Cardiac septum (tissue), 1 donor: ENCODE data around the gene FAM20B. TPM values are rescaled to one million over a fixed set of nuclear protein-coding genes. Genes with fewer than 3 reads are reported as not detected.

Experiments used
- DNase-seq: peaks from one replicate; pipeline ENCODE4 v3.0.0-alpha.2; 2020; ENCODE audit warnings: low spot score
- intact Hi-C: fragments of 100-400 bp; cut with DNase I; formaldehyde crosslinking; loops from one replicate; pipeline ENCODE4 v1.14.0; 2022
- total RNA-seq: library from RNA; stranded (reverse); fragmentation: NEBNext Ultra II Directional; extraction: Animal tissue kit (Norgen Biotek cat#: 25700); gene quantifications from one replicate; pipeline ENCODE4 v1.2.1, GENCODE V29; 2021
- donor health status: DM: no; HTN: no; CAD: no.

FAM20B gene
- total RNA-seq, 1 donor from 2014 or later, result 54.6 TPM

DNA sequence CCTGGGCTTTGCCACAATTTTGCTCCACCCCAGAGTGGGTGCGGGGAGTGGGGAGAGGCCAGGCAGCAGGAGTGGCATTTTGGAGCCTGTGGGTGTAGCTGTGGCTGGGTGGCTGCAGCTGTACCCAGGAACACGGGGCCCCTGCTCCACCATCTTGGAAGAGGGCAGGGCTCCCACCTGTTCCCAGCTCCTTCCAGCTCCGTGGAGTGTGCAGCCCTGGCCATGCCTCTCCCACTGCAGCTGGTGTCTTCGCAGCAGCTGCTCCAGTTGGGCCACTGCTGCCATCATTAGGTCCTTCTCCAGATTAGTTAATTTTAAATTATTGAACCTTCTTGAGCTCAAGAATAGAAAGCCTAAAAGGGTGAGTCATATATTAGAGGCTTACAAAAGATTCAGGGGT lies 17.6 kb downstream of the FAM20B start:
- intact Hi-C loops, result no loop called here
- DNase-seq, result no peak

DNA sequence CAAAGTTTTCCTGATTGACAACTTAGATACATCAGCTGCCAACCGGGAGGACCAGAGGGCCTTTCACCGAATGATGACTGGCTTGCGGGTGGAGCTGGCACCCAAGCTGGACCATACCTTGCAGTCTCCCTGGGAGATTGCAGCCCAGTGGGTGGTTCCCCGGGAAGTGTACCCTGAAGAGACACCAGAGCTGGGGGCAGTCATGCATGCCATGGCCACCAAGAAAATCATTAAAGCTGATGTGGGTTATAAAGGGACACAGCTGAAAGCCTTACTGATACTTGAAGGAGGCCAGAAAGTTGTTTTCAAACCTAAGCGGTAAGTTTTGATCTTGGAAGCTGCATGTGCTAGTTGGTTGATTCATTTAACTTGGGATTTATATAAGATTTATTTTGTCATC lies 18.2 kb downstream of the FAM20B start:
- DNase-seq, result no peak
- intact Hi-C loops, result no loop called here

DNA sequence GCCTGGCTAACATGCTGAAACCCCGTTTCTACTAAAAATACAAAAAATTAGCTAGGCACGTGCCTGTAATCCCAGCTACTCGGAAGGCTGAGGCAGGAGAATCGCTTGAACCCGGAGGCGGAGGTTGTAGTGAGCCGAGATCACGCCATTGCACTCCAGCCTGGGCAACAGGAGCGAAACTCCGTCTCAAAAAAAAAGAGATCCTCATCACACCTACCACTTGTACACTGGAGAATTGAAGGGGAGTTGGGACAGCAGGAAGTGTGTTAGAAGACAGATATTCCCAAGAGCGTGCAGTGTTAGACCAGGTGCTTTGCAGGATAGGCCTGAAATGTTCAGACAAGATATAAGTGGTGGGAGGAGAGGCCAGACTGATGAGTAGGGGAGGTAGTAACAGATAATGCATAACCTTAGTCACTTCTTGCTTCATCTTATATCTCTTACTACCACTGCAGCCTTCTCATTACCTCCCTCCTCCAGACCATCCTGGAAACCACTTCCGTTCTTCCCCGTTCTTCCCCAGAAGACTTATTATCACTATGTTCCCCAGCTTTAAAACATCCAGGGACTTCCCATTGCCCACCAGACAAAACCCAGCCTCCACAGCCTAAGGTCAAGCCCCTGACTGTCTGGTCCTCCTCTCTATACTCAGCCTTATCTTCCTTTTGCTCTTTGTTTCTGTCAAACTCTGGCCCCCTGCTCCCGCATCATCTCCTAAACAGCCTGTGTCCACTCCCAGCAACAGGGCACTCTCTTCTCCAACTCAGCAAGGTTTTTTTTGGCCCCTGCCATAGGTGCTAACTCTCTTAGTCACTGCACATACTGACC lies 21.3 kb downstream of the FAM20B start:
- DNase-seq, result no peak
- intact Hi-C loops, result no loop called here

DNA sequence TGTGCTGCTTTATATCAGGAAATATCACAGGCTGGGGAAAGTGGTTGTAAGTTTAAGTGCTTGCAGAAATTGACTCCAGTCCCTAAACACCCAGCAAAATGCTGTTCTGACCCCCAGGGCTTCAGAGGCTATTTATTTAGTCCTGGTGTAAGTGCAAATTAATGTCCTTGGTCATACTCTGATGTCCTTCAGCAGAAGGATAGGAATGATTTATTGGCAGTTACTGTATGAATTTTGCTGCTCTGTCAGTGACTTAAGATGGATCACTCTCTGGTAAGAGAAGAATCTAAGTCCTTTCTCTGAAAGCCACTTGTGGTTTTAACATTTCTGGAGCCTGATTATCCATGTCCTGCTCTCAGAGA lies 21.9 kb downstream of the FAM20B start:
- intact Hi-C loops, result no loop called here
- no peak for DNase-seq

DNA sequence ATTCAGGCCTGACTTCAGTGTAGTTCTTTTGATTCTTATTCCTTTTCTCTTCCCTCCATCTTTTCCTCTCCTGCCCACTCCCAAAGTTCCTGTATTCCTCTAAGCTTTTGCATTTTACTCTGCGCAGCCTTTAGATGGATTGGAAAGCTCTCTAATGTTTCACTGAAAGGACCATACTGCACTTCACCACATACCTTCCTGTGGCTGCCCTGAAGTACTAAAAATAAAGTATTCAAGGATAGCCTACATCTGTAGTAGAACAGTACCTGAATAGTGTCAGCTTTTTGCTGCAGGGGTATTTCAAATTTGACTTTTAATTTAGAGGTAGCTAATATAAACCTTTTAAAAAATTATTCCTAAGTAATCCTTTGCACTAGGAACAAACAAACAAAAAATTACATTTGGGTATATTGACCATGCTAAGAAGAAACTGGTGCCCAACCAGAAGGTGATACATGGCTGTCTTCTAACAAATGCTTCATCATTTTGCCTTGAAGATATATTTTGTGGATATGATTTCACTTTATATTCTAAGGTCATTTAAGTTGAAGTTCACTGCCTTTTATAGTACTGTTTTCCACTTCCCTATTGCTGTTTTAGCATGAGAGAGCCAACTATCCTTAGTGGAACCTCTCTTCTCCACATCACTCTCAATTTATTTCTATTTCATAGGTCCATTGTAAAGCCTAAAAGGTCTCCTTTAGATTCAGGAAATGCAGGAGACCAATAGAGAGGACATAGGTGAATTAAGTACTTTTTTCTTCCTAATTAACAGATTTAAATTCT lies 22.8 kb downstream of the FAM20B start:
- DNase-seq, result no peak
- intact Hi-C loops, result no loop called here

DNA sequence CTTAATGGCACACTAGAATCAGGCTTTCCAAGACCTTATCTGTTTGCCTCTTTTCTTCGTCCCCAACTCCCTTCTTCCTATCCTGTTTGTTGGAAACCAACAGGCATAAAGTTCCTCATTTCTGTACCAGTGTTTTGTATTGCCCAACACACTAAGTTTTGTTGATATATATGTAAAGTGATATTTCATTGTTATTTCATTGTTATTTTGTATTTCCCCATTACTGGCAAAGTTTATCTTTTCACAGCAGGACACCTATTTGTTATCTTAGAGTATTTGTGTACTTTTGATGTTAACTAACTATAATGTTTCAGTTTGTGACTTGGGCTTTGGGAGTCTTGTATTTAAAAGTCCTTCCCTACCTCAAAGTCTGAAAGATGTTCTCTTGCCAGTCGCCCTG lies 27.1 kb downstream of the FAM20B start:
- intact Hi-C loops, result no loop called here
- no peak for DNase-seq

DNA sequence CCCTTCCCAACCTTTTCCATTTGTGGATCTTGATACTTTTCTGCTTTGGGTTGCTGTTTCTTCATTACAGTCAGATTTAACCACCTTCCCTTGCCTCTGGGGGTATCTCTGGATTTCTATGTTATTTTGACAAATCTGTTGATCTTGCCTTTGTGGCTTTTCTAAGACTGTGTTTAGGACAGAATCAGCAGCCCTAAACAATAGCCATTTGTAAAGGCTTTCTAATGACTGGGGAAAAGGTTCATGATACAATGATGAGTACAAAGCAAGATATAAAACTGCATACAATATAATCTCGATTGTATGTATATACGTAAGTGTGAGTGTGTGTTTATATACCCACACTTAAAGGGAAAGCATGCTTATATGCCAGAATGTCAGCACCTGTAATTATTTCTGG lies 27.8 kb downstream of the FAM20B start:
- DNase-seq, result no peak
- intact Hi-C loops, result no loop called here

DNA sequence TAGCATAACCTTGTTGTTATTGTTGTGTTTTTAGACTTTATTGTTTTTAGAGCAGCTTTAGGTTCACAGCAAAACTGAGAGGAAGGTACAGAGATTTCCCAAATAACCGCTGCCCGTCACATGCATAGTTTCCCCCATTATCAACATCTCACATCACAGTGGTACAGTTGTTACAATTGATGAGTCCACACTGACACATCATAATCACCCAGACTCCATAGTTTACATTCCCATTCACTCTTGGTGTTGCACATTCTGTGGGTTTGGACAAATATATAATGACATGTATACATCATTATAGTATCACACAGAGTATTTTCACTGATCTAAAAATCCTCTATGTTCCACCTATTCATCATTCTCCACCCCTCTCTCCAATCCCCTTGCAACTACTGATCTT lies 30.2 kb downstream of the FAM20B start:
- intact Hi-C loops, result no loop called here
- no peak for DNase-seq

DNA sequence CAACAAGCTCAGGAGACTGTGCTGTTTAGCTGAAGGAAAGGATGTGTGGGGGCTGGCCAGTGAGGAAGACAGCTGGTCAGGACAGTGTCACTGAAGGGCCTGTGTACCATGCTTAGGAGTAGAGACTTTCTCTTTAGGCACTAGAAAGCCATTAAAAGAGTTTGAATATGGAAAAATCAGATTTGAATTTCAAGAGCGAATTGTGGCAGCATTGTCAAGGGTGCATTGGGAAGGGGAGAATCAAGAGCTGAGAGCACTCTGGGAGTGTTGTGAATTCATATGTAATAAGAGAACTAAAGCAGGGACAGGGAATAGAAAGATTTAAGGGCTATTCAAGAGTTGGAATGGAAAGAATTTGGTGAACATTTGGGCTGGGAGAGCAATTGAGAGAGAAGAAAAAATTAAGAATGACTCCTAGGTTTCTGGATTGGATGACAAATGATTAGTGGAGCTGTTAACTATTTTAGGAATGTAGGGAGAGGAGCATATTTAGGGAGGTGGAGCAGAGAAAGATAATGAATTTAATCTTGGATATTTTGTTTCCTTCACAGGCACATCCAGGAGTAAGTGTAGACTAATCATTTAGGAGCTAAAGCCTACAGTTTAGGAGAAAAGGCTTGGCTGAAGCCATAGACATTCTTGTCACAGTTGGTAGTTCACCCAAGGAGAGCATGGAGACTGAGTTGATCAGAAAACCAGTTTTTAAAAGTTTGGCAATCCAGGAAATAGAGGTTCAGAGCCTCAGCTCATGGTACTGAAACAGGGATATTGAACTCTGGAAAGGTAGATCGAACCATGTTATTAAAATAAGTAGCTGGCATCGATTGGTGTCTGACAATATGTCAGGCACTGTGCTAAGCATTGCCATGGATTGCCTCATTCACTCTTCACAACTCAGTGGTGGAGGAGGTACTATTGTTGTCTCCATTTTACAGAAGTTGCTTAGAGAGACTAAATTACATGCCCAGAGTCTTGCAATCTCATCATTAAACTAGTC lies 33.1 kb downstream of the FAM20B start:
- intact Hi-C loops, result no loop called here
- no peak for DNase-seq

DNA sequence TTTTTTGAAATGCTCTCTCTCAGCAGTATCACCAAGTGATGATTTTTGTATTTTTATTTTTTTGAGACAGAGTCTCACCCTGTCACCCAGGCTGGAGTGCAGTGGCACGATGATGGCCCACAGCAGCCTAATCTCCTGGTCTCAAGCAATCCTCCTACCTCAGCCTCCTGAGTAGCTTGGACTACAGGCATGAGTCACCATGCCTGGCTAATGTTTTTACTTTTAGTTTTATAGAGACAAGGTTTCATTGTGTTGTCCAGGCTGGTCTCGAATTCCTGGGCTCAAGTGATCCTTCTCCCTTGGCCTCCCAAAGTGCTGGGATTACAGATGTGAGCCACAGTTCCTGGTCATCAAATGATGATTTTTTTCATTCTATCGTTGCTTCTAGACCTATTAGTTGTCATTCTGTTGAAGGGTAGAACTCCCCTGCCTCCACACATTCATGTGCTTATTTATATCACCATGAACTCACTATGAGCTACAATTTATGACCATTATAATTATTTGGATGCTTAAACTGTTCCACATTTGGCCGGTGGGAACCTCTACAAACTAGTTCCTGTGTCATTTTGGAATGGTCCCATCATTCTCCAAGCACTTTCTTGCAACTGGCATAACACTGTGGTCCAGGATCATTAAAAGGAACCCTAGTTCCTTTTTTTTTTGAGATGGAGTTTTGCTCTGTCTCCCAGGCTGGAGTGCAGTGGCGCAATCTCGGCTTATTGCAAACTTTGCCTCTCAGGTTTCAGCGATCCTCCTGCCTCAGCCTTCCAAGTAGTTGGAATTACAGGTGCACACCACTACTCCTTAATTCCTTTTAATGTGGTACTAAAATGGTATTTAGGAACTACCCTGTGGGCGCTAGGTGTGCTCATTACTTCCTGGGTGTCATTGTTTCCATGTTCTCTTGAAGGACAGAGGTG lies 35.9 kb downstream of the FAM20B start:
- intact Hi-C loops, result no loop called here
- no peak for DNase-seq

DNA sequence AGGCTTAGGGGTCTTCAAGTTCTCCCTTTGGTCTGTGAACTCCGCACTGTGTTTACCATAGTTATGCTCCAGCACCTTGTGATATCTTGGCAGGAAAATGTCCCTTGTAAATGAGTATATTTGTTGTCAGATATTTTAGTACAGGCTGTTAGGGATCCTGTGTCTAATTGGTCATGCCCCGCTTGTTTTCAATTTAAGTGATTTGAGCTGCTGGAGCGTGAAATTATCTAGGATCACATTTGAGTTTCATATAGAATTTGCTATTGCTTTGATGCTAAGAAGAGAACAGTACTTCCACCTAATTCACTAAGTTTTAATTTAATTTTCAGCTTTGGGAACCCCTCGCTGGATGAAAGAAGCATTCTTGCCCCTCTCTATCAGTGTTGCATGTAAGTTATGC lies 40.8 kb downstream of the FAM20B start:
- intact Hi-C loops, result no loop called here
- no peak for DNase-seq

DNA sequence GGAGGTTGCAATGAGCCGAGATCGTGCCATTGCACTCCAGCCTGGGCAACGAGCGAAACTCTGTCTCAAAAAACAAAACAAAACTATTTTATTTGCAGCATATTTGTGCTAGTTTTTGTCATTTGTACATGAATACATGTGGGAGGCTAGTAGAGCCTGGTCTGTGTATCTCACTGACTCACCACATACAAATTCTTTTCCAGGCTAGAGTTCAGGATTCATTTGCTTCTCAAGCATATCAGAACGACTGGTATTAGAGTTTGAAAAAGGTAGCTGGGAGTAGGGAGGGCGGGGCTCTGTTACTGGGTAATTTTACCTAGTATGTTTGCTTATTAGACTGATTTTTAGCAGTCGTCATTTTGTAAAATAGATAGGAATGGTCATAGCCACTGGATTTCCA lies 51.7 kb downstream of the FAM20B start:
- intact Hi-C loops, result no loop called here

DNA sequence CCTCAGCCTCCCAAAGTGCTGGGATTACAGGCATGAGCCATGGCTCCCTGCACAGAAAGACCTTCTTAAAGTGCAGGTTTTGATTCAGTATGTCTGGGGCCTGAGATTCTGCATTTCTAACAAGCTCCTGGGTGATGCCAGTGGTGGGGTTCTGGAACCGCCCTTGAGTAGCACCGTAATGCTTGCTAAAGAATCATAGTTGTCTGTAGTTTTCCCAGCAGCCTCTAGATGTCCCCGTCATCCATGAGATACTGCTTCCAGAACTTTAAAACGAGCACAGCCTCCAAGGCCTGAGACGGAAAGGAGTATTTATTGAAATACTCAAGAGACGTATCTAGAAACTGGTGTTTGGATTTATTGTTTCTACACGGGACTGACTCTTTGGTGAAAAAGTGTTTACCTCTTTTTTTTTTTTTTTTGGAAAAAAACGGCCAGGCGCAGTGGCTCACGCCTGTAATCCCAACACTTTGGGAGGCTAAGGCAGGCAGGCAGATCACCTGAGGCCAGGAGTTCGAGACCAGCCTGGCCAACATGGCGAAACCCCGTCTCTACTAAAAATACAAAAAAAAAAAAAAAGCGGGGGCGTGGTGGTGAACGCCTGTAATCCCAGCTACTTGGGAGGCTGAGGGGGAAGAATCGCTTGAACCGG lies 53.5 kb downstream of the FAM20B start:
- DNase-seq, result no peak
- intact Hi-C loops, result loop anchor here (2.0 kb wide), 1 partner anchor 42 kb away; no protein-coding TSS in a partner anchor

More for the DNA sequence above, 51.7 kb downstream of the FAM20B start:
- DNase-seq, result no peak

DNA sequence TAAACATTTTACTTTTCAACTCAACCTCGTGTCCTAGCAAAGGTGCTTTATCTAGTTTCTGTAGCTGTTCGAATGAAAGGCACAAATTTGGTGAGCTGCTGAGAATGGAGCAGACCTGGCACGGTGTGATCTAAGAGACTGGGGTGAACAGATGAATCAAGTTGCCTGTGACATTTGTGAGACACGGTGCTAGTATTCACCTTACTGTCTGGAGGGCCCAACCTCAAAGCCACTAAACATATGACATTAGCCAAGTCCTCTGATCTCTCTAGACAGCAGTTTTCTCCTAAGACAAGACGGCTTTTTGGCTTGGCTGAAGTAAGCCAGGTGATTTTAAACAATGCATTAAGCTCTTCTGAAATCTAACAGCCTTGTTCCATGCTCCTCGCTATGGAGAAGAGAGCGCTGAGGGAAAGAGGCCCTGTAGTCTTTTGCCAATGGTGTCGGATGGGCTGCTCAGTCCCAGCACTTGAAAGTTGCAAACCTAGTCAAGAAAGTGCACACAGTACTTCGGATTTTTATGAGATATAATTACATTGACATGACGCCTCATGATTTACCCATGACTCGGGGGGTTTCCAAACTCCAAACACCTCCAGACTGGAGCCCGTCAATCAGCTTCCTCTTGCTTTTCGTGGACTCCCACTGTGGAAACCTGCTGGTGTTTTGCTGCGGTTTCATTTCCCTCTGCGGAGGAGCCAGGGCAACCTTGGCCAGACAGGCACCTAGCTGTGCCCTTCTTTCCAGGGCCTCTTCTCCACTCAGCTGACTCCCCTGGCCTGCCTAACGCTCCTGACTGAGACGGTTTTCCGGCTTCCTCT lies 55.4 kb downstream of the FAM20B start:
- intact Hi-C loops, result loop anchor here (2.0 to 5.0 kb wide), 3 partner anchors 54 to 288 kb away; partner anchors contain the start of gene FAM20B
- no peak for DNase-seq

DNA sequence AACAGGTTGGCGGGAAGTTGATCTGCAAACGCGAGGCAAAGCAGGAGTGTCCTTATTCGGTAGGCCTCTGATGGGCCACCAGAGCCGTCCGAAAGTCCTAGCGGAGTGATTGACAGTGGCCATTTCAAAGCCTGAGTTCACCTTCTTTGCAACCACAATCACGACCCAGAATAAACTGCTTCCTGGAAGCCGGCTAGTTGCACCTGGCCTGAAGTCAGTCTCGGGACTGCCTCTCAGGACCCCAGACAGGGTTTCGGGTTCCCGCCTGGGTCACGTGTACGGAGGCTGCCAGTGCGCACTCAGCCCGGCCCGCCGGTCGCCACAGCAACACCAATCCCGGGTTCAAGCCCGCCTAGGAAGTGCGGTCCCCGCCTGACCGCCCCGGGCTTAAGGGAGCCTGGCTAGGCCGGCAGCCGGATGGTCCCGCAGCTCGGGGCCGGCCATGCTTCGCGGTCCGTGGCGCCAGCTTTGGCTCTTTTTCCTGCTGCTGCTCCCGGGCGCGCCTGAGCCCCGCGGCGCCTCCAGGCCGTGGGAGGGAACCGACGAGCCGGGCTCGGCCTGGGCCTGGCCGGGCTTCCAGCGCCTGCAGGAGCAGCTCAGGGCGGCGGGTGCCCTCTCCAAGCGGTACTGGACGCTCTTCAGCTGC lies 56.1 kb downstream of the FAM20B start, which contains the start of gene TOR3A:
TOR3A (plus strand) TSS at position 384 of the 646 bp plus-strand sequence; CDS start at position 443, 59 bp downstream.
- DNase-seq, result peak; percentile 96
- intact Hi-C loops, result loop anchor here (1.0 to 5.0 kb wide), 5 partner anchors 55 to 287 kb away; partner anchors contain the start of genes FAM20B and SOAT1

DNA sequence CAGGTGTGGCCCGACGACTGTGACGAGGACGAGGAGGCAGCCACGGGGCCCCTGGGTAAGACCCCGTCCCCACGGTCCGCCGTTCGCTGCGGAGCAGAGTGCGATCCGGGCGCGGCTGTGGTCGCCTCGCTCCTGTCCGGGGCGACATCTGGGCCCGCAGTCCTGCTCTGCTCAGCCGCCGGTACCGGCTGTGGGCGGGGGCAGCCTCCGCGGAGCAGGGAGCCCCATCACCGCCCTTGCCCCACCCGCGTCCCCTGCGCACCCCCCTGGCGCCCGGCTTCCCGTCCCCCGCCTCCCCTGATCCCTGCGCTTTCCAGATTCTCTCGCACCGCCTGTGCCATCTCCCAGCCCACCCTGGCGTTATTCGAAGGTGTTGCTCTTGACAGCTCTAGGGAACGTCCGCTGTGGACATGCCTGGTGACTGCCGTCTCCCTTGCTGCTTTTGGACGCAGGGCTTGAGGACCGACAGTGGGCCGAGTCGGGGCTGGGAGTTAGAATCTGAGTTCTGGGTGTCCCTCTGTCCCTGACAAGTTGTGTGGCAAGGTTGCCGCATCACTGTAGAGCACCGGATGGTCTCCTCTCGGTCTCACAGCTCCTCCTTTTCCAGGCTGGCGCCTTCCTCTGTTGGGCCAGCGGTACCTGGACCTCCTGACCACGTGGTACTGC lies 56.8 kb downstream of the FAM20B start:
- DNase-seq, result no peak
- intact Hi-C loops, result loop anchor here (1.0 to 5.0 kb wide), 3 partner anchors 55 to 210 kb away; partner anchors contain the start of genes FAM20B and SOAT1
